ENCODE measurements around the gene CDK5RAP1. TPM values are rescaled to one million over a fixed set of nuclear protein-coding genes. Genes with fewer than 3 reads are reported as not detected.
A peak's percentile ranks its signal among the peaks of the same experiment; 100 is the strongest.
"Not testable (repeated sequence)": the region's sequence is repeated elsewhere in the genome, so short reads cannot be mapped to it uniquely, and the experiment has no call there.

The CDK5RAP1 gene
- total RNA-seq (2014; rRNA removed; shearing (Covaris generic)): 49.9 and 57.2 TPM in 2 replicates

GRCh38 chr20:33401184-33401920 lies at the start of gene CDK5RAP1:
TSS of gene CDK5RAP1 (minus strand) at chr20:33401519. CDS start at chr20:33397064, 4,455 bp downstream.
- Histone ChIP-seq H3K27me3 (ENCODE audit: control insufficient read depth, insufficient read depth, low read length) (no peaks in the 10 kb centered on the region), H3K4me3 (ENCODE audit: insufficient read depth, low read depth, low read length) (peak within 1 kb of the TSS; percentile 94), H3K36me3 (replicated peaks; ENCODE audit: control insufficient read depth, insufficient read depth, low read length) (no peaks in the 10 kb centered on the region; the same call in none of the 2 replicates)
- peak; percentile 90 for DNase-seq

- DNase-seq: no peak
- no peaks in the 10 kb centered on the region for H3K27me3 ChIP-seq (ENCODE audit: control insufficient read depth, insufficient read depth, low read length)
- no peaks in the 10 kb centered on the region for H3K36me3 ChIP-seq (replicated peaks; ENCODE audit: control insufficient read depth, insufficient read depth, low read length)
- H3K4me3 ChIP-seq (ENCODE audit: insufficient read depth, low read depth, low read length): no peak overlapping the region
Observed at GRCh38 chr20:33450867-33451266, 49.5 kb upstream of the CDK5RAP1 start.

- Histone ChIP-seq H3K4me3 (ENCODE audit: insufficient read depth, low read depth, low read length) (no peak overlapping the region), H3K27me3 (ENCODE audit: control insufficient read depth, insufficient read depth, low read length) (peaks cover 17% of the 10 kb centered on the region), H3K36me3 (replicated peaks; ENCODE audit: control insufficient read depth, insufficient read depth, low read length) (no peaks in the 10 kb centered on the region)
- DNase-seq: no peak
Observed at GRCh38 chr20:33445881-33446625, 44.7 kb upstream of the CDK5RAP1 start.

- peaks cover 17% of the 10 kb centered on the region for H3K27me3 ChIP-seq (ENCODE audit: control insufficient read depth, insufficient read depth, low read length)
- no peak overlapping the region for H3K4me3 ChIP-seq (ENCODE audit: insufficient read depth, low read depth, low read length)
- no peaks in the 10 kb centered on the region for H3K36me3 ChIP-seq (replicated peaks; ENCODE audit: control insufficient read depth, insufficient read depth, low read length)
- DNase-seq: no peak
Observed at GRCh38 chr20:33444797-33445560, 43.7 kb upstream of the CDK5RAP1 start.

- peak; percentile 100 for DNase-seq
- H3K4me3 ChIP-seq (ENCODE audit: insufficient read depth, low read depth, low read length): peak within 1 kb of the TSS; percentile 63
- no peaks in the 10 kb centered on the region for H3K36me3 ChIP-seq (replicated peaks; ENCODE audit: control insufficient read depth, insufficient read depth, low read length)
- H3K27me3 ChIP-seq (ENCODE audit: control insufficient read depth, insufficient read depth, low read length): peaks cover 17% of the 10 kb centered on the region
Observed at GRCh38 chr20:33443512-33444239, 42.4 kb upstream of the CDK5RAP1 start, which contains the start of gene SNTA1. TSS of gene SNTA1 (minus strand) at chr20:33443763. CDS start at chr20:33443620, 143 bp downstream.

GRCh38 chr20:33443006-33443511 lies 41.7 kb upstream of the CDK5RAP1 start:
- no peak for DNase-seq
- H3K4me3 ChIP-seq (ENCODE audit: insufficient read depth, low read depth, low read length): peak overlapping the region; percentile 44
- peaks cover 17% of the 10 kb centered on the region for H3K27me3 ChIP-seq (ENCODE audit: control insufficient read depth, insufficient read depth, low read length)
- H3K36me3 ChIP-seq (replicated peaks; ENCODE audit: control insufficient read depth, insufficient read depth, low read length): no peaks in the 10 kb centered on the region

- Histone ChIP-seq H3K4me3 (ENCODE audit: insufficient read depth, low read depth, low read length) (peak overlapping the region; percentile 44; the same call in 1 of the 2 replicates), H3K27me3 (ENCODE audit: control insufficient read depth, insufficient read depth, low read length) (peaks cover 17% of the 10 kb centered on the region), H3K36me3 (replicated peaks; ENCODE audit: control insufficient read depth, insufficient read depth, low read length) (no peaks in the 10 kb centered on the region)
- peak; percentile 31 for DNase-seq
Observed at GRCh38 chr20:33442136-33443005, 41.1 kb upstream of the CDK5RAP1 start.

- peaks cover 17% of the 10 kb centered on the region for H3K27me3 ChIP-seq (ENCODE audit: control insufficient read depth, insufficient read depth, low read length)
- DNase-seq: peak; percentile 40
- no peaks in the 10 kb centered on the region for H3K36me3 ChIP-seq (replicated peaks; ENCODE audit: control insufficient read depth, insufficient read depth, low read length)
- no peak overlapping the region for H3K4me3 ChIP-seq (ENCODE audit: insufficient read depth, low read depth, low read length)
Observed at GRCh38 chr20:33441142-33441955, 40.0 kb upstream of the CDK5RAP1 start.

GRCh38 chr20:33440562-33440961 lies 39.2 kb upstream of the CDK5RAP1 start:
- not testable (repeated sequence) for DNase-seq; H3K36me3 ChIP-seq (replicated peaks; ENCODE audit: control insufficient read depth, insufficient read depth, low read length); H3K4me3 ChIP-seq (ENCODE audit: insufficient read depth, low read depth, low read length)
- peaks cover 17% of the 10 kb centered on the region for H3K27me3 ChIP-seq (ENCODE audit: control insufficient read depth, insufficient read depth, low read length)

GRCh38 chr20:33438481-33438880 lies 37.2 kb upstream of the CDK5RAP1 start:
- H3K27me3 ChIP-seq (ENCODE audit: control insufficient read depth, insufficient read depth, low read length): peaks cover 17% of the 10 kb centered on the region
- no peak for DNase-seq
- H3K4me3 ChIP-seq (ENCODE audit: insufficient read depth, low read depth, low read length): no peak overlapping the region
- no peaks in the 10 kb centered on the region for H3K36me3 ChIP-seq (replicated peaks; ENCODE audit: control insufficient read depth, insufficient read depth, low read length)

- no peak for DNase-seq
- Histone ChIP-seq H3K36me3 (replicated peaks; ENCODE audit: control insufficient read depth, insufficient read depth, low read length) (no peaks in the 10 kb centered on the region), H3K4me3 (ENCODE audit: insufficient read depth, low read depth, low read length) (no peak overlapping the region), H3K27me3 (ENCODE audit: control insufficient read depth, insufficient read depth, low read length) (peaks cover 8% of the 10 kb centered on the region)
Observed at GRCh38 chr20:33437141-33437911, 36.0 kb upstream of the CDK5RAP1 start.

- Histone ChIP-seq H3K4me3 (ENCODE audit: insufficient read depth, low read depth, low read length) (no peak overlapping the region), H3K27me3 (ENCODE audit: control insufficient read depth, insufficient read depth, low read length) (no peaks in the 10 kb centered on the region), H3K36me3 (replicated peaks; ENCODE audit: control insufficient read depth, insufficient read depth, low read length) (no peaks in the 10 kb centered on the region)
- DNase-seq: no peak
Observed at GRCh38 chr20:33434434-33434833, 33.1 kb upstream of the CDK5RAP1 start.
